K562 (cell line): Measurements from ENCODE around the gene GMPR. TPM values are rescaled to one million over a fixed set of nuclear protein-coding genes. Genes with fewer than 3 reads are reported as not detected.
A peak's percentile ranks its signal among the peaks of the same experiment; 100 is the strongest.

ENCODE experiments used
- ATF1 ChIP-seq, 2 experiments: fragments of 450-650 bp in 1 of 2; IDR thresholded peaks; 2 replicates each; pipeline ENCODE4 v1.6.1; 2016; ENCODE audit warnings: missing compliant biosample characterization in 1 of 2, missing genetic modification characterization in 1 of 2
- CBX3 ChIP-seq, 2 experiments: IDR thresholded peaks; 1 replicate in 1 of 2; 2 replicates in 1 of 2; pipeline ENCODE4 v1.6.1; 2012; ENCODE audit warnings: inconsistent platforms in 2 of 2, low read length in 2 of 2, borderline replicate concordance in 1 of 2, control low read depth in 1 of 2
- CHCHD3 ChIP-seq: fragments of 250-450 bp; sonication (Bioruptor Pico); IDR thresholded peaks from 2 replicates; pipeline ENCODE4 v2.1.2; 2022; ENCODE audit warnings: mild to moderate bottlenecking
- CTBP1 ChIP-seq: fragments of 450-650 bp; IDR thresholded peaks from 2 replicates; pipeline ENCODE4 v1.6.1; 2016; ENCODE audit warnings: borderline replicate concordance
- E2F5 ChIP-seq: sonication (generic); formaldehyde crosslinking; IDR thresholded peaks from 2 replicates; pipeline ENCODE4 v1.8.0; 2022; ENCODE audit warnings: mild to moderate bottlenecking, missing genetic modification reagents
- ETS1 ChIP-seq: conservative IDR thresholded peaks from 2 replicates; pipeline ENCODE4 v1.6.1; 2011; ENCODE audit warnings: low read depth, mild to moderate bottlenecking, low read length; ENCODE audit not compliant: control insufficient read depth
- GATA2 ChIP-seq: sonication (generic); formaldehyde crosslinking; IDR thresholded peaks from 2 replicates; pipeline ENCODE4 v1.4.0; 2020; ENCODE audit warnings: mild to moderate bottlenecking, missing genetic modification reagents
- MCM2 ChIP-seq: fragments of 450-650 bp; IDR thresholded peaks from 2 replicates; pipeline ENCODE4 v1.6.1; 2017; ENCODE audit warnings: low read depth, mild to moderate bottlenecking
- MEF2A ChIP-seq: IDR thresholded peaks from 2 replicates; pipeline ENCODE4 v1.6.1; 2011; ENCODE audit warnings: low read depth, mild to moderate bottlenecking, low read length, moderate library complexity; ENCODE audit not compliant: control insufficient read depth
- MYC ChIP-seq, 2 experiments: fragments of 250-450 bp in 1 of 2; sonication (Bioruptor Pico) in 1 of 2; IDR thresholded peaks; 2 replicates each; pipeline versions ENCODE4 v1.5.1 to v1.6.1; 2012 to 2021; ENCODE audit warnings: low read depth in 2 of 2, borderline replicate concordance in 1 of 2, improper control_type of control experiment in 1 of 2, low read length in 1 of 2, mild to moderate bottlenecking in 1 of 2, moderate library complexity in 1 of 2
- NONO ChIP-seq, 2 experiments: fragments of 200-400 bp in 1 of 2; fragments of 450-650 bp in 1 of 2; formaldehyde crosslinking in 1 of 2; IDR thresholded peaks; 2 replicates each; pipeline ENCODE4 v1.6.1; 2017; ENCODE audit warnings: low read depth in 2 of 2, mild to moderate bottlenecking in 2 of 2, moderate library complexity in 2 of 2, low read length in 1 of 2
- PCBP1 ChIP-seq: fragments of 200-400 bp; formaldehyde crosslinking; IDR thresholded peaks from 2 replicates; pipeline ENCODE4 v1.6.1; 2018; ENCODE audit warnings: mild to moderate bottlenecking, low read depth, low read length; ENCODE audit not compliant: poor library complexity, severe bottlenecking
- PHB ChIP-seq: fragments of 250-450 bp; sonication (Bioruptor Pico); IDR thresholded peaks from 2 replicates; pipeline ENCODE4 v1.5.0; 2021
- PHTF2 ChIP-seq: fragments of 250-450 bp; sonication (Bioruptor Pico); IDR thresholded peaks from 2 replicates; pipeline ENCODE4 v1.5.0; 2021; ENCODE audit warnings: mild to moderate bottlenecking
- PML ChIP-seq: IDR thresholded peaks from 2 replicates; pipeline ENCODE4 v1.6.1; 2012; ENCODE audit warnings: low read length, inconsistent platforms
- RFX5 ChIP-seq: IDR thresholded peaks from 2 replicates; pipeline ENCODE4 v1.6.1; 2011; ENCODE audit warnings: low read depth, mild to moderate bottlenecking, improper control_type of control experiment, low read length
- SMAD4 ChIP-seq: fragments of 250-450 bp; sonication (Bioruptor Pico); conservative IDR thresholded peaks from 2 replicates; pipeline ENCODE4 v1.8.0; 2021; ENCODE audit warnings: inconsistent platforms, mild to moderate bottlenecking, moderate library complexity
- SRSF1 ChIP-seq: fragments of 200-400 bp; formaldehyde crosslinking; IDR thresholded peaks from 2 replicates; pipeline ENCODE4 v1.6.1; 2017; ENCODE audit warnings: mild to moderate bottlenecking, low read depth, low read length, moderate library complexity
- TCF15 ChIP-seq: fragments of 250-450 bp; sonication (Bioruptor Pico); IDR thresholded peaks from 2 replicates; pipeline ENCODE4 v1.8.0; 2022; ENCODE audit warnings: moderate library complexity, mild to moderate bottlenecking, inconsistent platforms
- YBX1 ChIP-seq: fragments of 450-650 bp; IDR thresholded peaks from 2 replicates; pipeline ENCODE4 v1.7.1; 2016; ENCODE audit warnings: mild to moderate bottlenecking
- ZBTB17 ChIP-seq: fragments of 450-650 bp; formaldehyde crosslinking; IDR thresholded peaks from 2 replicates; pipeline ENCODE4 v1.4.0; 2020; ENCODE audit warnings: mild to moderate bottlenecking
- ZBTB49 ChIP-seq: sonication (generic); formaldehyde crosslinking; IDR thresholded peaks from 2 replicates; pipeline ENCODE4 v1.8.0; 2022; ENCODE audit warnings: missing genetic modification reagents, mild to moderate bottlenecking, borderline replicate concordance
- ZNF140 ChIP-seq: fragments of 250-450 bp; sonication (Bioruptor Pico); IDR thresholded peaks from 2 replicates; pipeline ENCODE4 v1.8.0; 2021; ENCODE audit warnings: moderate library complexity, mild to moderate bottlenecking, inconsistent platforms
- ZNF717 ChIP-seq: fragments of 250-450 bp; sonication (Bioruptor Pico); IDR thresholded peaks from 2 replicates; pipeline ENCODE4 v1.5.0; 2021
- polyA plus RNA-seq, 8 experiments: library from polyadenylated mRNA; depleted of rRNA in 4 of 8; stranded (reverse) in 5 of 8; unstranded in 3 of 8; fragments of >200 nt; fragmentation: Nextera tagmentation in 2 of 8; fragmentation: Illumina TruSeq in 1 of 8; extraction: Ambion mirVana in 2 of 8; extraction: Trizol in 1 of 8; gene quantifications; 2 replicates each; pipeline versions ENCODE4 v1.2.1 to v1.2.3, GENCODE V29; 2011 to 2014; ENCODE audit warnings: inconsistent platforms in 1 of 8, missing spikeins in 1 of 8
- total RNA-seq, 7 experiments: library from RNA; depleted of rRNA in 6 of 7; stranded (reverse); fragments of >200 nt in 6 of 7; fragmentation: Illumina TruSeq in 2 of 7; extraction: Trizol in 2 of 7; gene quantifications; 2 replicates each; pipeline versions ENCODE4 v1.2.1 to v1.2.3, GENCODE V29; 2011 to 2021; ENCODE audit warnings: low replicate concordance in 1 of 7

Gene GMPR
- total and polyA plus RNA-seq, 9 of the 15 experiments (the other 6 are each of a cell fraction or from before 2014, with no cell fraction given), result 34.6 to 83.7 (median 49.8) TPM

GRCh38 chr6:16322666-16323312, 84.4 kb downstream of the GMPR start (continued):
- TF ChIP-seq E2F5 (CRISPR knock-in tag) (no peak), SRSF1 (no peak), ZNF717 (CRISPR knock-in tag) (no peak), PHB (no peak), ZBTB49 (0 out of 2 replicates have a peak, but pooled peaks have one; percentile 75), ZBTB17 (no peak), MEF2A (peak; percentile 96), YBX1 (no peak), CTBP1 (peak; percentile 82; the same call in 1 of the 2 replicates), CHCHD3 (CRISPR knock-in tag) (no peak), NONO (IDR thresholded peaks at IDR 0.05; ENCODE audit: low read depth in 2 of 2, low read length in 1 of 2) (no peak), SMAD4 (CRISPR knock-in tag) (peak; percentile 93), GATA2 (CRISPR knock-in tag) (no peak), ATF1 (CRISPR knock-in tag; IDR thresholded peaks at IDR 0.05) (no peak), ATF1 (tag; IDR thresholded peaks at IDR 0.05) (peak; percentile 93), CBX3 (IDR thresholded peaks at IDR 0.05; ENCODE audit: borderline replicate concordance in 1 of 2, low read length in 2 of 2) (peak in 1 of 2 experiments; percentile 87; a peak in 2 of 3 replicates), ETS1 (no peak), PHTF2 (CRISPR knock-in tag) (no peak), MCM2 (no peak), ZNF140 (no peak), PML (0 out of 2 replicates have a peak, but pooled peaks have one; percentile 32), PCBP1 (no peak), RFX5 (no peak; the same call in 1 of the 2 replicates), MYC (IDR thresholded peaks at IDR 0.05; ENCODE audit: low read depth, low read length) (peak; percentile 85), MYC (CRISPR knock-in tag; IDR thresholded peaks at IDR 0.05; ENCODE audit: borderline replicate concordance, low read depth) (no peak), TCF15 (CRISPR knock-in tag) (no peak)
